Hair follicle dermal papilla cell (primary cell): Measurements from ENCODE around the gene GPR84. TPM values are rescaled to one million over a fixed set of nuclear protein-coding genes. Genes with fewer than 3 reads are reported as not detected.
A peak's percentile ranks its signal among the peaks of the same experiment; 100 is the strongest.

Experiments
- small RNA-seq: library from RNA; depleted of rRNA; stranded (forward); fragments of <200 nt; gene quantifications from one replicate; pipeline ENCODE3, GENCODE V24; 2012
- total RNA-seq: library from RNA; depleted of rRNA; stranded (reverse); fragments of >200 nt; gene quantifications from 2 replicates; pipeline ENCODE4 v1.2.3, GENCODE V29; 2012

GPR84 gene
- total RNA-seq = 0.12 and 0.16 TPM in 2 replicates

DNA sequence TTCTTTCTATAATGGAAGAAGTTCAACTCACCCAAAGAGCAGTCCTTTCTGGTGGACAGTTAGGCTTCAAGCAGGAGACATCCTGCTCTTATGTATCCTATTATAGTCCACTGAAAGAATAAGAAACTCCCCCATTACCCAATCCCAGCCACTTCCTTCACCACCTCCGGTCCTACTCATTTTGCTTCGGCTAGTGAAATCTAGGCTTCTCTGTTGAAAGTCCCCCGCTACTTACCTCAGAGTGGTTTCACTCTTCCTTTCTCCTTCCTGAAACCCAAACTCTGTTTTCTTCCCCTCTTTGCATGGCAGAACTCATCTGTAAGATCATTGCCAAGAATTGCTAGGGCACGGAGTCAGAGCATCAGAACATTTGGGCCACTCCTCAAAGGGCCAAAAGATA, at the start of gene GPR84:
TSS of gene GPR84 (minus strand) at position 74 of the 400 bp plus-strand sequence. CDS start 635 bp downstream, outside the sequence.

GRCh38 chr12:54384591-54385041, 20.3 kb upstream of the GPR84 start, which contains the start of gene ZNF385A:
Gene ZNF385A (minus strand): TSS chr12:54384733. CDS start chr12:54384514, 219 bp downstream.

DNA sequence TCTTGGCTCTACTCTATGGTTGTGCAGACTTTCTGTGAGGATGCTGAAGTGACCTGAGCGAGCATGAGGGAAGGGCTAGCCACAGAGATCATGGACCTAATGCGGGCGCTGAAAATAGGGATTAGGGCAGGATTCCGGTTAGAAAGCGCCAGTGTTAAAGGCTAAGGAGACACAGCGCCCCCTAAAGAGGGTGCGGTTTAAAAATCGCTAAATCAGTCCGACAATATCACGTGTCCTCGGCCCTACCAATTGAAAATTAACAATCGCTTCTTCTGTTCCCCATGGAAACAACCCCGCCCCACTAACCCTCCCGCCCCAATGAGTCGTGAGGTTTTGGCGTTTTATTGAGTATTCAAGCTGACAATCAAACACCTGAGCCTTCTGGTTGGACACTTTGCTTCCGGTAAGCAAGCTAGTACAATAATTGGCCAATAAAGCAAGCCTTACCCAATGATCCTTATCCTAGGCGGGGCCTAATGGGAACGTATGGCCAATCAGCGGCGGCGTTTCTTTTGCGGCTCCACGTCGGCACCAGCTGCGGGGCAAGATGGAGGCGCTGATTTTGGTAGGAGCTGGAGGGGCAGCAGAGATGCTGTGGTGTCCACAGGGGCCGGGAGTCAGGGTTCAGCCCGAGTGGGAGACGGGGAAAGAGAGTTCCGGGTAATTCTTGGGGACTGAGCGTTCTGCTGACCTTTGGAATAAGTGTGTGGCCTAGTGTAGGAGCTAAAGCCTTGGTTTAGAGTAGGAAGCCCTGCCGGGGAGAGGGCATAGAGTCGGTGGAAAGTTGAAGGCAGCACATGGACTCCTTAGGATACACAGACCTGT, 39.5 kb downstream of the GPR84 start, which contains the start of gene COPZ1:
TSS of gene COPZ1 (plus strand) at position 515 of the 825 bp plus-strand sequence. CDS start at position 548, 33 bp downstream.

Small RNA genes lying within 50 kb of the gene (small RNA-seq; reads per million reads assigned to genes)
- gene MIR148B = 550 reads per million, percentile 99 among the genes with 10 or more reads in this experiment
- gene RN7SL744P = not detected
- gene RNU6-950P = not detected

Other genes with a start within 250 kb of the GPR84 start
- 19.6 and 25.0 TPM in 2 replicates for gene SMUG1, start 175.5 kb downstream of the GPR84 start, total RNA-seq
- 45.5 and 57.4 TPM in 2 replicates for gene CBX5, start 84.4 kb downstream of the GPR84 start, total RNA-seq
- 264 and 434 TPM in 2 replicates for gene HNRNPA1, start 83.8 kb downstream of the GPR84 start, total RNA-seq
- gene NFE2, start 63.5 kb downstream of the GPR84 start, total RNA-seq = 0.61 and 0.65 TPM in 2 replicates
- gene COPZ1, start 39.4 kb downstream of the GPR84 start, total RNA-seq = 111 and 119 TPM in 2 replicates
- gene ZNF385A, start 20.2 kb upstream of the GPR84 start, total RNA-seq = 1.3 and 3.4 TPM in 2 replicates
- gene ITGA5, start 54.8 kb upstream of the GPR84 start, total RNA-seq = 326 and 330 TPM in 2 replicates
- gene GTSF1, start 109.1 kb upstream of the GPR84 start, total RNA-seq = not detected in 2 replicates
- not detected in 2 replicates for gene NCKAP1L, start 133.3 kb upstream of the GPR84 start, total RNA-seq
- under 0.01 TPM in 1 of 2 replicates, not detected in the other for gene PDE1B, start 185.1 kb upstream of the GPR84 start, total RNA-seq
- not detected in 2 replicates for gene PPP1R1A, start 224.2 kb upstream of the GPR84 start, total RNA-seq